Muscle of leg (tissue), 11 donors: ENCODE measurements around the gene NRBP1. TPM values are rescaled to one million over a fixed set of nuclear protein-coding genes. Genes with fewer than 3 reads are reported as not detected.

Experiments used
- DNase-seq: peaks from one replicate; pipeline ENCODE4 v3.0.0; 2013
- H3K27ac ChIP-seq: one replicate; pipeline ENCODE4 v1.5.1; 2013; ENCODE audit warnings: mild to moderate bottlenecking, low read length, control low read depth
- H3K27me3 ChIP-seq: one replicate; pipeline ENCODE4 v1.6.1; 2013; ENCODE audit warnings: low read length; ENCODE audit not compliant: control insufficient read depth, insufficient read depth
- H3K36me3 ChIP-seq: one replicate; pipeline ENCODE4 v1.6.1; 2013; ENCODE audit warnings: low read length; ENCODE audit not compliant: control insufficient read depth, insufficient read depth
- H3K4me1 ChIP-seq: one replicate; pipeline ENCODE4 v1.6.1; 2013; ENCODE audit warnings: low read length; ENCODE audit not compliant: control insufficient read depth, insufficient read depth
- H3K4me3 ChIP-seq: one replicate; pipeline ENCODE4 v1.5.1; 2013; ENCODE audit warnings: low read length, control low read depth
- H3K9me3 ChIP-seq: replicated peaks from 2 replicates; pipeline ENCODE4 v1.6.1; 2013; ENCODE audit warnings: low read depth, low read length; ENCODE audit not compliant: control insufficient read depth
- WGBS: methylation state at CpG from one replicate; pipeline ENCODE4 v1.1.5; 2013; ENCODE audit warnings: missing lambda C conversion rate; ENCODE audit not compliant: insufficient coverage; 5-methylcytosine and 5-hydroxymethylcytosine counted together
- polyA plus RNA-seq, 8 donors: library from polyadenylated mRNA; unstranded; fragments of 120-200 nt; gene quantifications; one replicate each; pipeline versions ENCODE4 v1.2.1 to v1.2.3, GENCODE V29; 2013; ENCODE audit warnings: inconsistent platforms in 1 of 8, low replicate concordance in 1 of 8; ENCODE audit not compliant: insufficient read length in 8 of 8, insufficient read depth in 1 of 8
- total RNA-seq: library from RNA; stranded (reverse); fragments of 120-200 nt; gene quantifications from one replicate; pipeline ENCODE4 v1.2.4, GENCODE V29; 2013

NRBP1 gene
- total and polyA plus RNA-seq, 9 donors, result 65.9 to 135 (median 113) TPM

DNA sequence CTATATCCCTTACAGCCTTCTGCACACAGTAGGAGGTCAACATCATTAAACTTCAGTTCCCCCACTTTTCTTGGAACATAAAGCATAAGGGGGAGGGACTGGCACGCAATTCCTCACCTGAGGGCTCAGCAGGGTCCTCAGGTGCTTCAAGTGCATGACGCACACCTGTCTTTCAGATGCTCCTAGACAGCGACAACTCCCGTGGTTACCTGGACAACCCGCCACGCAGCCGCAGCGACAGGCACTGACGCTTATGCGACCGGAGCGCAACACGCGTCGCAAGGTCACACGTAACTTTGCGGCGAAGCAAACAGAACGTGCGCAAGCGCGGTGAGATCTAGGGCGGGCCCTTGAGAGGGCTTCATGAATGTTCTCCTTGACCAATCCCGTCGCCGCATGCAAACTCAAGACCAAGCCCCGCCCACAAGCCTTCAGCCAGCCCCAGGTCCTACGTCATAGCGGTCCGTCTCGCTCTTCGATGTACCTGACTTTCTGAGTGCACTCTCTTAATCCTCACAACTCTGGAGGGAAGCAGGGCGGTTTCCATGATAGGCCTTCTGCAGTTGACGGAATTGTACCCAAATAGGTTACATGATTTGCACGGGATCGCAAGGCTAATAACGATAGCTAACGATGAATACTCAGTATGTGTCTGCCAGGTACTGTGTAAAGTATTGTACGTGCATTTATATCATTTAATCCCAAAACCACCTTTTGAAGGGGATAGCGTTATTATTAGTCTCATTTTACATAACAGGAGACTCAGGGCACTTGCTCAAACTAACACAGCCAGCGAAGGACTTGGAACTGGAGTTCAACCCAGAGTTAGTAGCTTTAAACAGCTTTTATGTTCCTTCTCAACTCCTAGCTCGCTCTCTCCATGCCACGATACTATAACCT lies 61.3 kb downstream of the NRBP1 start, which contains the start of gene IFT172:
Gene IFT172 (minus strand): TSS at position 246 of the 900 bp plus-strand sequence. CDS start 90 bp downstream, at position 156.
- Histone ChIP-seq H3K9me3 (no peaks in the 10 kb centered on the region), H3K4me3 (peak within 1 kb of the TSS; percentile 80), H3K27ac (peak within 1 kb of the TSS; percentile 66), H3K36me3 (peaks cover 6% of the 10 kb centered on the region), H3K4me1 (peaks cover 13% of the 10 kb centered on the region), H3K27me3 (peaks cover 6% of the 10 kb centered on the region)
- WGBS, result 0% methylated on average over 29 of the region's 43 CpGs
- DNase-seq, result peak; percentile 99

Other genes with a start within 250 kb of the NRBP1 start
- 121 TPM for gene ATRAID, start 216.6 kb upstream of the NRBP1 start, total RNA-seq
- 100 to 1,000 TPM in 1 of 8 donors, 10 to 100 TPM in 7; 84.5 to 114 (median 93.0) TPM for gene ATRAID, start 216.6 kb upstream of the NRBP1 start, polyA plus RNA-seq
- gene SLC5A6, start 216.4 kb upstream of the NRBP1 start, total RNA-seq, result 11.4 TPM
- 10 to 100 TPM; 16.8 to 25.5 (median 19.8) TPM for gene SLC5A6, start 216.4 kb upstream of the NRBP1 start, polyA plus RNA-seq
- gene CAD, start 211.3 kb upstream of the NRBP1 start, total RNA-seq, result 16.9 TPM
- 10 to 100 TPM; 25.9 to 40.7 (median 33.1) TPM for gene CAD, start 211.3 kb upstream of the NRBP1 start, polyA plus RNA-seq
- gene SLC30A3, start 165.6 kb upstream of the NRBP1 start, total RNA-seq, result 0.18 TPM
- gene SLC30A3, start 165.6 kb upstream of the NRBP1 start, polyA plus RNA-seq, result under 1 TPM; 0.22 to 0.99 (median 0.69) TPM
- not detected for gene DNAJC5G, start 153.2 kb upstream of the NRBP1 start, total RNA-seq
- gene DNAJC5G, start 153.2 kb upstream of the NRBP1 start, polyA plus RNA-seq, result under 1 TPM in 3 of 8 donors, not detected in 5; 0.19 to 0.23 (median 0.19) TPM
- 56.0 TPM for gene TRIM54, start 146.2 kb upstream of the NRBP1 start, total RNA-seq
- gene TRIM54, start 146.2 kb upstream of the NRBP1 start, polyA plus RNA-seq, result 100 to 1,000 TPM in 2 of 8 donors, 10 to 100 TPM in 6; 45.5 to 106 (median 78.4) TPM
- 1.1 TPM for gene UCN, start 120.2 kb upstream of the NRBP1 start, total RNA-seq
- gene UCN, start 120.2 kb upstream of the NRBP1 start, polyA plus RNA-seq, result 1 to 10 TPM in 6 of 8 donors, under 1 TPM in 2; 0.76 to 2.4 (median 1.4) TPM
- gene MPV17, start 105.5 kb upstream of the NRBP1 start, total RNA-seq, result 45.7 TPM
- 10 to 100 TPM; 39.0 to 58.3 (median 46.7) TPM for gene MPV17, start 105.5 kb upstream of the NRBP1 start, polyA plus RNA-seq
- 22.3 TPM for gene GTF3C2, start 71.9 kb upstream of the NRBP1 start, total RNA-seq
- 10 to 100 TPM; 28.7 to 38.7 (median 31.6) TPM for gene GTF3C2, start 71.9 kb upstream of the NRBP1 start, polyA plus RNA-seq
- 22.5 TPM for gene EIF2B4, start 58.3 kb upstream of the NRBP1 start, total RNA-seq
- 10 to 100 TPM; 28.4 to 37.7 (median 32.9) TPM for gene EIF2B4, start 58.3 kb upstream of the NRBP1 start, polyA plus RNA-seq
- gene SNX17, start 58.0 kb upstream of the NRBP1 start, total RNA-seq, result 71.2 TPM
- 10 to 100 TPM; 71.6 to 87.1 (median 80.7) TPM for gene SNX17, start 58.0 kb upstream of the NRBP1 start, polyA plus RNA-seq
- 7.3 TPM for gene ZNF513, start 47.9 kb upstream of the NRBP1 start, total RNA-seq
- gene ZNF513, start 47.9 kb upstream of the NRBP1 start, polyA plus RNA-seq, result 10 to 100 TPM; 11.5 to 19.0 (median 14.0) TPM
- 39.0 TPM for gene PPM1G, start 19.0 kb upstream of the NRBP1 start, total RNA-seq
- gene PPM1G, start 19.0 kb upstream of the NRBP1 start, polyA plus RNA-seq, result 10 to 100 TPM; 54.9 to 70.1 (median 60.7) TPM
- gene KRTCAP3, start 13.8 kb downstream of the NRBP1 start, total RNA-seq, result 0.53 TPM
- 1 to 10 TPM in 7 of 8 donors, under 1 TPM in 1; 1.00 to 4.3 (median 2.4) TPM for gene KRTCAP3, start 13.8 kb downstream of the NRBP1 start, polyA plus RNA-seq
- gene IFT172, start 61.1 kb downstream of the NRBP1 start, total RNA-seq, result 17.8 TPM
- 10 to 100 TPM; 14.4 to 29.3 (median 21.1) TPM for gene IFT172, start 61.1 kb downstream of the NRBP1 start, polyA plus RNA-seq
- gene FNDC4, start 66.6 kb downstream of the NRBP1 start, total RNA-seq, result 11.0 TPM
- 10 to 100 TPM in 3 of 8 donors, 1 to 10 TPM in 5; 8.0 to 13.4 (median 9.5) TPM for gene FNDC4, start 66.6 kb downstream of the NRBP1 start, polyA plus RNA-seq
- not detected for gene GCKR, start 68.2 kb downstream of the NRBP1 start, total RNA-seq
- gene GCKR, start 68.2 kb downstream of the NRBP1 start, polyA plus RNA-seq, result under 1 TPM in 7 of 8 donors, not detected in 1; 0.06 to 0.31 (median 0.15) TPM
- 44.6 TPM for gene ZNF512, start 154.4 kb downstream of the NRBP1 start, total RNA-seq
- 10 to 100 TPM; 37.1 to 46.4 (median 40.6) TPM for gene ZNF512, start 154.4 kb downstream of the NRBP1 start, polyA plus RNA-seq
- 6.1 TPM for gene CCDC121, start 200.4 kb downstream of the NRBP1 start, total RNA-seq
- gene CCDC121, start 200.4 kb downstream of the NRBP1 start, polyA plus RNA-seq, result 1 to 10 TPM; 5.5 to 7.0 (median 6.7) TPM
- gene GPN1, start 200.4 kb downstream of the NRBP1 start, total RNA-seq, result 26.3 TPM
- gene GPN1, start 200.4 kb downstream of the NRBP1 start, polyA plus RNA-seq, result 10 to 100 TPM; 29.3 to 37.2 (median 33.2) TPM
- 25.8 TPM for gene SUPT7L, start 235.0 kb downstream of the NRBP1 start, total RNA-seq
- 10 to 100 TPM; 25.1 to 36.6 (median 30.4) TPM for gene SUPT7L, start 235.0 kb downstream of the NRBP1 start, polyA plus RNA-seq
- 23.5 TPM for gene SLC4A1AP, start 235.3 kb downstream of the NRBP1 start, total RNA-seq
- 10 to 100 TPM; 22.9 to 25.3 (median 23.8) TPM for gene SLC4A1AP, start 235.3 kb downstream of the NRBP1 start, polyA plus RNA-seq